ENCODE results near the gene UBE4A. TPM values are rescaled to one million over a fixed set of nuclear protein-coding genes. Genes with fewer than 3 reads are reported as not detected.

The UBE4A gene
- total and polyA plus RNA-seq, 9 of the 15 experiments (the other 6 are each of a cell fraction or from before 2014, with no cell fraction given) = 13.5 to 45.2 (median 26.8) TPM

GRCh38 chr11:118321386-118322082 is 37.9 kb upstream of the UBE4A start:
- in situ Hi-C loops (cut with MboI) (no loop called here), intact Hi-C loops (cut with micrococcal nuclease) (no loop called here)
- Histone ChIP-seq H3K9me3 (replicated peaks; ENCODE audit: control insufficient read depth, insufficient read depth, low read depth, low read length) (no peaks in the 10 kb centered on the region), H3K27ac (ENCODE audit: extremely low read depth, low read depth, low read length) (no peak overlapping the region), H3K4me3 (no peak overlapping the region), H2AFZ (ENCODE audit: low read depth, low read length) (no peak overlapping the region), H3K9ac (ENCODE audit: insufficient read depth in 1 of 2, low read depth in 2 of 2, low read length in 2 of 2) (no peak overlapping the region), H3K27me3 (ENCODE audit: control insufficient read depth in 2 of 2, insufficient read depth in 2 of 2, low read length in 2 of 2) (no peaks in the 10 kb centered on the region), H3K36me3 (ENCODE audit: control insufficient read depth, insufficient read depth, low read length) (no peaks in the 10 kb centered on the region), H4K20me1 (replicated peaks; ENCODE audit: control insufficient read depth, insufficient read depth, low read length) (no peaks in the 10 kb centered on the region), H3K4me2 (ENCODE audit: insufficient read depth, low read length) (no peak overlapping the region), H3K9me1 (ENCODE audit: control insufficient read depth, insufficient read depth, low read length) (no peaks in the 10 kb centered on the region), H3K4me1 (replicated peaks in 1 of 2; ENCODE audit: control insufficient read depth in 2 of 2, insufficient read depth in 2 of 2, low read length in 2 of 2) (peaks cover 17 to 33% of the 10 kb centered on the region in 2 experiments), H3K79me2 (ENCODE audit: control insufficient read depth, insufficient read depth, low read length) (no peaks in the 10 kb centered on the region)
- FAIRE-seq (no peak), ATAC-seq (no peak), DNase-seq (ENCODE audit: extremely low read depth in 1 of 4, low spot score in 3 of 4) (no peak)
- BruUV-seq (replicated peaks) = no TSS peak
- ChIA-PET POLR2A (interaction anchor here (0.6 kb wide), 1 partner anchor 238 kb away, joined by 3 read pairs; no protein-coding TSS in a partner anchor), CTCF (ENCODE audit: low intra/inter-chr PET ratio) (no interaction called here)
- 16% methylated on average over 5 of the region's 5 CpGs for WGBS (ENCODE audit: insufficient coverage, low coverage, missing lambda C conversion rate)
- TF ChIP-seq ZNF239 (CRISPR knock-in tag; IDR thresholded peaks at IDR 0.05) = peak; percentile 52
- TF ChIP-seq ZBTB11 (CRISPR knock-in tag; IDR thresholded peaks at IDR 0.05) = peak in 1 of 3 experiments; percentile 18; a peak in 1 of 6 replicates
- no peak for TF ChIP-seq DIDO1 (tag; IDR thresholded peaks at IDR 0.05; ENCODE audit: low read depth)
- peak; percentile 38 for TF ChIP-seq ARID1B (IDR thresholded peaks at IDR 0.05)
- TF ChIP-seq HMBOX1 (IDR thresholded peaks at IDR 0.05) = peak; percentile 98
- TF ChIP-seq GTF2F1 (IDR thresholded peaks at IDR 0.05; ENCODE audit: low read depth, low read length) = no peak
- TF ChIP-seq MAFF (IDR thresholded peaks at IDR 0.05; ENCODE audit: low read length) = no peak
- TF ChIP-seq CBFA2T3 (IDR thresholded peaks at IDR 0.05) = peak; percentile 56; the same call in 1 of the 2 replicates
- TF ChIP-seq POLR2AphosphoS2 (IDR thresholded peaks at IDR 0.05; ENCODE audit: low read length) = no peak
- TF ChIP-seq RCOR1 (IDR thresholded peaks at IDR 0.05; ENCODE audit: borderline replicate concordance in 1 of 2, low read depth in 2 of 2, low read length in 2 of 2) = 0 out of 4 replicates have a peak, but pooled peaks of 1 of the 2 experiments have one; percentile 28
- TF ChIP-seq ASH1L (IDR thresholded peaks at IDR 0.05; ENCODE audit: borderline replicate concordance, low read depth, partially characterized antibody) = no peak
- TF ChIP-seq CSDE1 (IDR thresholded peaks at IDR 0.05) = no peak
- 0 out of 2 replicates have a peak, but pooled peaks have one; percentile 9 for TF ChIP-seq GATA2 (CRISPR knock-in tag; IDR thresholded peaks at IDR 0.05)
- TF ChIP-seq KDM1A (IDR thresholded peaks at IDR 0.05) = 0 out of 4 replicates have a peak, but pooled peaks have one; percentile 26 to 40
- TF ChIP-seq SOX6 (IDR thresholded peaks at IDR 0.05) = 0 out of 2 replicates have a peak, but pooled peaks have one; percentile 19
- TF ChIP-seq CBFA2T2 (conservative IDR thresholded peaks at IDR 0.05) = 0 out of 2 replicates have a peak, but pooled peaks have one; percentile 22
- no peak for TF ChIP-seq PKNOX1 (IDR thresholded peaks at IDR 0.05)
- no peak for TF ChIP-seq ZNF134 (CRISPR knock-in tag; conservative IDR thresholded peaks at IDR 0.05)
- no peak for TF ChIP-seq U2AF1 (optimal IDR thresholded peaks at IDR 0.05; ENCODE audit: low read depth, low read length)

Measured in K562 (cell line).